Measurements from ENCODE around the gene NCCRP1. TPM values are rescaled to one million over a fixed set of nuclear protein-coding genes. Genes with fewer than 3 reads are reported as not detected.

Gene NCCRP1
- total RNA-seq, 2 experiments from 2014 or later = not detected

- peak overlapping the region; percentile 4 for H3K4me3 Mint-ChIP-seq
- CTCF ChIA-PET = no interaction called here
Observed at GRCh38 chr19:39246951-39247669, 50.3 kb downstream of the NCCRP1 start.

GRCh38 chr19:39247701-39248664, 51.2 kb downstream of the NCCRP1 start:
- Histone ChIP-seq H3K4me3 (ENCODE audit: low read length) (no peak overlapping the region), H3K36me3 (ENCODE audit: insufficient read depth, low read length) (no peaks in the 10 kb centered on the region), H3K27me3 (ENCODE audit: control insufficient read depth in 1 of 2, insufficient read depth in 2 of 2, low read length in 2 of 2) (peaks cover 8 to 11% of the 10 kb centered on the region in 2 experiments), H3K4me1 (ENCODE audit: insufficient read depth, low read length) (peaks cover 10% of the 10 kb centered on the region), H3K27ac (ENCODE audit: low read depth in 1 of 2, low read length in 2 of 2) (no peak overlapping the region), H3K9me3 (ENCODE audit: control insufficient read depth in 1 of 2, insufficient read depth in 1 of 2, low read length in 2 of 2) (peaks cover 0 to 6% of the 10 kb centered on the region in 2 experiments)
- no peak for ATAC-seq (ENCODE audit: poor library complexity)
- H3K36me3 Mint-ChIP-seq (ENCODE audit: low read depth) = no peaks in the 10 kb centered on the region
- peaks cover 13% of the 10 kb centered on the region for H3K27me3 Mint-ChIP-seq
- H3K4me1 Mint-ChIP-seq (ENCODE audit: low read depth) = peaks cover 10% of the 10 kb centered on the region
- ChIA-PET CTCF (no interaction called here), POLR2A (interaction anchor here (0.6 kb wide), 1 partner anchor 10 kb away, joined by 3 read pairs; no protein-coding TSS in a partner anchor)
- H3K9me3 Mint-ChIP-seq = no peaks in the 10 kb centered on the region
- no peak overlapping the region for H3K27ac Mint-ChIP-seq
- peak in 2 of 14 experiments; percentile 23 to 29 for DNase-seq
- no peak for TF ChIP-seq CTCF (IDR thresholded peaks at IDR 0.05)
- no peak overlapping the region for H3K4me3 Mint-ChIP-seq
- intact Hi-C loops (cut with DNase I, micrococcal nuclease) = no loop called here

More at GRCh38 chr19:39246951-39247669, 50.3 kb downstream of the NCCRP1 start:
- Mint-ChIP-seq H3K4me1 (ENCODE audit: low read depth) (peaks cover 3% of the 10 kb centered on the region), H3K27me3 (peaks cover 13% of the 10 kb centered on the region), H3K36me3 (ENCODE audit: low read depth) (no peaks in the 10 kb centered on the region), H3K9me3 (no peaks in the 10 kb centered on the region), H3K27ac (no peak overlapping the region)
- peaks cover 8 to 11% of the 10 kb centered on the region in 2 experiments for H3K27me3 ChIP-seq (ENCODE audit: control insufficient read depth in 1 of 2, insufficient read depth in 2 of 2, low read length in 2 of 2)
- peaks cover 10% of the 10 kb centered on the region for H3K4me1 ChIP-seq (ENCODE audit: insufficient read depth, low read length)
- peak overlapping the region; percentile 10 for H3K4me3 ChIP-seq (ENCODE audit: low read length)
- intact Hi-C loops (cut with DNase I, micrococcal nuclease) = no loop called here
- TF ChIP-seq CTCF (IDR thresholded peaks at IDR 0.05) = no peak
- POLR2A ChIA-PET = interaction anchor here (0.6 kb wide), 1 partner anchor 9 kb away, joined by 3 read pairs; no protein-coding TSS in a partner anchor
- DNase-seq = peak in 6 of 14 experiments; percentile 26 to 57 (median 48)
- no peaks in the 10 kb centered on the region for H3K36me3 ChIP-seq (ENCODE audit: insufficient read depth, low read length)
- ATAC-seq (ENCODE audit: poor library complexity) = peak; percentile 26
- no peak overlapping the region for H3K27ac ChIP-seq (ENCODE audit: low read depth in 1 of 2, low read length in 2 of 2)
- peaks cover 0 to 6% of the 10 kb centered on the region in 2 experiments for H3K9me3 ChIP-seq (ENCODE audit: control insufficient read depth in 1 of 2, insufficient read depth in 1 of 2, low read length in 2 of 2)

GRCh38 chr19:39248806-39249205, 52.0 kb downstream of the NCCRP1 start, which contains the start of gene IFNL4:
TSS of gene IFNL4 (minus strand) at chr19:39248856.
- no peaks in the 10 kb centered on the region for H3K9me3 Mint-ChIP-seq

More at GRCh38 chr19:39248806-39249205, 52.0 kb downstream of the NCCRP1 start, which contains the start of gene IFNL4:
- Histone ChIP-seq H3K4me3 (ENCODE audit: low read length) (no peak within 1 kb of the TSS), H3K36me3 (ENCODE audit: insufficient read depth, low read length) (no peaks in the 10 kb centered on the region), H3K9me3 (ENCODE audit: control insufficient read depth in 1 of 2, insufficient read depth in 1 of 2, low read length in 2 of 2) (peaks cover 0 to 6% of the 10 kb centered on the region in 2 experiments), H3K4me1 (ENCODE audit: insufficient read depth, low read length) (peaks cover 10% of the 10 kb centered on the region), H3K27ac (ENCODE audit: low read depth in 1 of 2, low read length in 2 of 2) (no peak within 1 kb of the TSS), H3K27me3 (ENCODE audit: control insufficient read depth in 1 of 2, insufficient read depth in 2 of 2, low read length in 2 of 2) (peaks cover 8 to 11% of the 10 kb centered on the region in 2 experiments)
- TF ChIP-seq CTCF (IDR thresholded peaks at IDR 0.05) = no peak
- ATAC-seq (ENCODE audit: poor library complexity) (no peak), DNase-seq (no peak)
- POLR2A ChIA-PET = no interaction called here
- Mint-ChIP-seq H3K27me3 (peaks cover 9% of the 10 kb centered on the region), H3K27ac (no peak within 1 kb of the TSS), H3K4me1 (ENCODE audit: low read depth) (peaks cover 10% of the 10 kb centered on the region), H3K36me3 (ENCODE audit: low read depth) (no peaks in the 10 kb centered on the region), H3K4me3 (no peak within 1 kb of the TSS)
- CTCF ChIA-PET = no interaction called here
- intact Hi-C loops (cut with DNase I, micrococcal nuclease) = no loop called here

All from CD4-positive, alpha-beta T cell (primary cell).